C4-2B (cell line): ENCODE data around the gene OPN4.

Experiments used
- H3K27ac ChIP-seq: fragments of 450-650 bp; 2 replicates; pipeline ENCODE4 v1.5.1; 2017
- CTCF ChIP-seq: fragments of 450-650 bp; conservative IDR thresholded peaks from 2 replicates; pipeline ENCODE4 v1.5.1; 2017; ENCODE audit warnings: mild to moderate bottlenecking
- ZFX ChIP-seq: fragments of 450-650 bp; IDR thresholded peaks from 2 replicates; pipeline ENCODE4 v1.6.1; 2017

The OPN4 gene

GRCh38 chr10:86664341-86665217 is 10.2 kb downstream of the OPN4 start:
- TF ChIP-seq ZFX (no peak), CTCF (no peak)
- H3K27ac ChIP-seq = peak overlapping the region; percentile 53

GRCh38 chr10:86665218-86665607 is 10.9 kb downstream of the OPN4 start:
- peak overlapping the region; percentile 53 for H3K27ac ChIP-seq
- TF ChIP-seq CTCF (no peak), ZFX (no peak)

GRCh38 chr10:86665868-86666267 is 11.5 kb downstream of the OPN4 start:
- TF ChIP-seq ZFX (no peak), CTCF (no peak)
- H3K27ac ChIP-seq = no peak overlapping the region

GRCh38 chr10:86666538-86666937 is 12.2 kb downstream of the OPN4 start:
- TF ChIP-seq ZFX (no peak), CTCF (no peak)
- H3K27ac ChIP-seq = no peak overlapping the region

- TF ChIP-seq ZFX = no peak
- no peak for TF ChIP-seq CTCF
- no peak overlapping the region for H3K27ac ChIP-seq
These were observed 13.3 kb downstream of the OPN4 start for GRCh38 chr10:86667421-86668181.

- no peak within 1 kb of the TSS for H3K27ac ChIP-seq
These were observed 14.2 kb downstream of the OPN4 start, which contains the start of gene LDB3 for GRCh38 chr10:86668297-86669165. Gene LDB3, plus strand, starts transcription at chr10:86668511. Its CDS starts 181 bp downstream, at chr10:86668692.

More at GRCh38 chr10:86668297-86669165, 14.2 kb downstream of the OPN4 start, which contains the start of gene LDB3:
- TF ChIP-seq CTCF (no peak), ZFX (no peak)
